HepG2 (cell line): ENCODE data around the gene TMEM184B. TPM values are rescaled to one million over a fixed set of nuclear protein-coding genes. Genes with fewer than 3 reads are reported as not detected.
A peak's percentile ranks its signal among the peaks of the same experiment; 100 is the strongest.

Experiments
- CCDC6 ChIP-seq: sonication (generic); formaldehyde crosslinking; IDR thresholded peaks from 2 replicates; pipeline ENCODE4 v1.8.1; 2022; ENCODE audit warnings: mild to moderate bottlenecking, missing genetic modification reagents, moderate library complexity
- CENPX ChIP-seq: sonication (generic); formaldehyde crosslinking; IDR thresholded peaks from 2 replicates; pipeline ENCODE4 v1.9.0; 2021; ENCODE audit warnings: mild to moderate bottlenecking, missing genetic modification reagents, moderate library complexity
- FOXP1 ChIP-seq, 2 experiments: fragments of 450-650 bp in 1 of 2; IDR thresholded peaks; 2 replicates each; pipeline ENCODE4 v1.6.1; 2017 to 2018; ENCODE audit warnings: antibody characterized with exemption in 1 of 2
- GATA4 ChIP-seq: sonication (generic); IDR thresholded peaks from 2 replicates; pipeline ENCODE4 v1.6.1; 2016; ENCODE audit warnings: antibody characterized with exemption, low read depth, borderline replicate concordance
- GPN1 ChIP-seq: sonication (generic); formaldehyde crosslinking; IDR thresholded peaks from 2 replicates; pipeline ENCODE4 v1.5.1; 2020; ENCODE audit warnings: missing genetic modification reagents, borderline replicate concordance
- GTF2F1 ChIP-seq: fragments of 150-350 bp; IDR thresholded peaks from 2 replicates; pipeline ENCODE4 v1.6.1; 2014; ENCODE audit warnings: low read length
- GTF3A ChIP-seq: sonication (generic); formaldehyde crosslinking; conservative IDR thresholded peaks from 2 replicates; pipeline ENCODE4 v1.4.0; 2020; ENCODE audit warnings: mild to moderate bottlenecking, missing genetic modification reagents
- KAT8 ChIP-seq: IDR thresholded peaks from 2 replicates; pipeline ENCODE4 v1.6.1; 2016; ENCODE audit warnings: missing genetic modification reagents, missing compliant biosample characterization
- KDM1A ChIP-seq: IDR thresholded peaks from 2 replicates; pipeline ENCODE4 v1.6.1; 2016; ENCODE audit warnings: missing compliant biosample characterization
- KLF15 ChIP-seq: sonication (generic); formaldehyde crosslinking; IDR thresholded peaks from 2 replicates; pipeline ENCODE4 v1.8.1; 2023; ENCODE audit warnings: borderline replicate concordance, mild to moderate bottlenecking, inconsistent platforms, missing genetic modification reagents, mixed read lengths
- MTF2 ChIP-seq: sonication (generic); formaldehyde crosslinking; IDR thresholded peaks from 2 replicates; pipeline ENCODE4 v1.5.0; 2020; ENCODE audit warnings: missing genetic modification reagents, borderline replicate concordance
- RBAK ChIP-seq: sonication (generic); formaldehyde crosslinking; IDR thresholded peaks from 2 replicates; pipeline ENCODE4 v1.5.1; 2020; ENCODE audit warnings: mild to moderate bottlenecking, missing genetic modification reagents
- RXRA ChIP-seq: sonication (generic); formaldehyde crosslinking; IDR thresholded peaks from 2 replicates; pipeline ENCODE4 v1.5.1; 2020; ENCODE audit warnings: missing genetic modification reagents
- SP1 ChIP-seq, 2 experiments: fragments of 450-650 bp in 1 of 2; sonication (generic) in 1 of 2; formaldehyde crosslinking in 1 of 2; IDR thresholded peaks; 2 replicates each; pipeline versions ENCODE4 v1.4.0 to v1.6.1; 2016 to 2020; ENCODE audit warnings: missing genetic modification reagents in 1 of 2
- SP4 ChIP-seq: sonication (generic); formaldehyde crosslinking; IDR thresholded peaks from 2 replicates; pipeline ENCODE4 v1.8.1; 2023; ENCODE audit warnings: mild to moderate bottlenecking, missing genetic modification reagents
- SYNCRIP ChIP-seq: fragments of 200-400 bp; formaldehyde crosslinking; IDR thresholded peaks from 2 replicates; pipeline ENCODE4 v1.6.1; 2018; ENCODE audit warnings: mild to moderate bottlenecking, low read depth, low read length; ENCODE audit not compliant: insufficient read depth
- TOPORS ChIP-seq: sonication (generic); formaldehyde crosslinking; IDR thresholded peaks from 2 replicates; pipeline ENCODE4 v1.8.0; 2023; ENCODE audit warnings: mild to moderate bottlenecking, missing genetic modification reagents
- TP53 ChIP-seq: sonication (generic); formaldehyde crosslinking; conservative IDR thresholded peaks from 2 replicates; pipeline ENCODE4 v1.4.0; 2020; ENCODE audit warnings: missing genetic modification reagents
- ZFP36L2 ChIP-seq: sonication (generic); formaldehyde crosslinking; IDR thresholded peaks from 2 replicates; pipeline ENCODE4 v1.4.0; 2020; ENCODE audit warnings: missing genetic modification reagents
- ZKSCAN1 ChIP-seq: fragments of 150-350 bp; IDR thresholded peaks from 2 replicates; pipeline ENCODE4 v1.6.1; 2014; ENCODE audit warnings: low read length
- ZNF292 ChIP-seq: sonication (generic); formaldehyde crosslinking; IDR thresholded peaks from 2 replicates; pipeline ENCODE4 v1.8.1; 2022; ENCODE audit warnings: mild to moderate bottlenecking, low read depth, missing genetic modification reagents, borderline replicate concordance
- ZNF468 ChIP-seq: sonication (generic); formaldehyde crosslinking; IDR thresholded peaks from 2 replicates; pipeline ENCODE4 v1.8.0; 2022; ENCODE audit warnings: mild to moderate bottlenecking, moderate library complexity, missing genetic modification reagents
- ZNF605 ChIP-seq: sonication (generic); formaldehyde crosslinking; IDR thresholded peaks from 2 replicates; pipeline ENCODE4 v1.8.0; 2022; ENCODE audit warnings: mild to moderate bottlenecking, missing genetic modification reagents
- ZNF709 ChIP-seq: sonication (generic); formaldehyde crosslinking; IDR thresholded peaks from 2 replicates; pipeline ENCODE4 v1.5.0; 2020; ENCODE audit warnings: mild to moderate bottlenecking, missing genetic modification reagents
- ZNF761 ChIP-seq: sonication (generic); formaldehyde crosslinking; conservative IDR thresholded peaks from 2 replicates; pipeline ENCODE4 v1.4.0; 2020; ENCODE audit warnings: mild to moderate bottlenecking, missing genetic modification reagents
- ZSCAN21 ChIP-seq: sonication (generic); formaldehyde crosslinking; IDR thresholded peaks from 2 replicates; pipeline ENCODE4 v1.8.0; 2022; ENCODE audit warnings: mild to moderate bottlenecking, missing genetic modification reagents, moderate library complexity, borderline replicate concordance
- polyA plus RNA-seq, 8 experiments: library from polyadenylated mRNA; depleted of rRNA in 3 of 8; stranded (reverse) in 7 of 8; unstranded in 1 of 8; fragments of >200 nt; fragmentation: Illumina TruSeq in 4 of 8; extraction: Trizol in 4 of 8; gene quantifications; 2 replicates each; pipeline versions ENCODE4 v1.2.1 to v1.2.3, GENCODE V29; 2011 to 2016; ENCODE audit warnings: low read depth in 4 of 8, missing spikeins in 1 of 8, mixed read lengths in 1 of 8; ENCODE audit not compliant: insufficient read depth in 1 of 8
- total RNA-seq, 5 experiments: library from RNA; depleted of rRNA; stranded (reverse); fragments of >200 nt; fragmentation: Illumina TruSeq; extraction: Trizol; gene quantifications; 2 replicates each; pipeline ENCODE4 v1.2.3, GENCODE V29; 2016; ENCODE audit warnings: low read depth in 1 of 5
- TF ChIP-seq, protein P1 (sequence below): IDR thresholded peaks from 2 replicates; pipeline ENCODE4 v1.6.1; 2012; ENCODE audit warnings: low read length, improper control_type of control experiment
- TF ChIP-seq, protein P2 (sequence below): sonication (generic); formaldehyde crosslinking; IDR thresholded peaks from 2 replicates; pipeline ENCODE4 v1.4.0; 2020; ENCODE audit warnings: missing genetic modification reagents, mild to moderate bottlenecking, borderline replicate concordance

The TMEM184B gene
- total and polyA plus RNA-seq, 2 of the 13 experiments (the other 11 are each of a cell fraction or from before 2014, with no cell fraction given), result 15.9 to 16.0 TPM

DNA sequence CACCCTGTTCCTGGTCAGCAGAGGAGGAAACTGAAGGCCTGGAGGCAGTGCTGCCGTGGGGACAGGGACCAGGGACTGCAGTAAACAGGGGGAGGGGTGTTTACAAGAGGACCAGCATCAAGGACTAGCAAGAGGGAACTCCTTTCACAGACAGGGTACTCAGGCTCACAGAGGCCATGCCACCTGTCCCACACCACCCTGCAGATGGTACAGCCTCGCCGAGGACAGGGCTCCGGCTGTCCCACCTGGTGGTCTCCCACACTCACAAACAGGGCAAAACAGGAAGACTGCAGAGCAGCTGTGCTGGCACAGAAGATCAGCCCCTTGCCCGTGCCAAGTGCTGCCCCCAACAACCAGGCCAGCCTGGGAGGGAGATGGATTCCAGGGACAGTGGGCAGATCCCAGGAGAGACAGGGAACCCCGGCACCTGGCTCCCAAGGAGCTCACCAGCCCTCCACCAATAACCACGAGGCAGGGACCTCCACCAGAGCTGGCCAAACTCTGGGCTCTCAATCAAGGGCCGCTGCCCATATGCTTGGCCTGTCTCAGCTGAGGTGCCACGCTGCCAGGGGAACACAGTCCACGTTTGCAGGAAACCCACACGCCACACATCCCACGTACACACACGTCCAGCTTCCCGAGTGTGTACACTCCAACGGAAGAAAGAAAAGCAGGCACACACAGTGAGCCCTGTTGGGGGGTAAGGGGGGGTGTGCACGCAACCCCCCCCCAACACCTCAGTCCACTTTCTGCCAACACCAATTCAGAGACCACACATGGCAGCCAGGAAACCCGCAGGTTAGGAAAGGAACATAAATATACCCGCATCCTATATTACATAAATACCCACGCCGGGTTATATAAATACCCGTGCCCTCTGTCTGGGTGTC is 42.4 kb upstream of the TMEM184B start (continued):
- no peak for TF ChIP-seq GPN1
- no peak for TF ChIP-seq ZNF468 (CRISPR knock-in tag)
- TF ChIP-seq ZNF709 (CRISPR knock-in tag), result no peak
- TF ChIP-seq, protein P1, sequence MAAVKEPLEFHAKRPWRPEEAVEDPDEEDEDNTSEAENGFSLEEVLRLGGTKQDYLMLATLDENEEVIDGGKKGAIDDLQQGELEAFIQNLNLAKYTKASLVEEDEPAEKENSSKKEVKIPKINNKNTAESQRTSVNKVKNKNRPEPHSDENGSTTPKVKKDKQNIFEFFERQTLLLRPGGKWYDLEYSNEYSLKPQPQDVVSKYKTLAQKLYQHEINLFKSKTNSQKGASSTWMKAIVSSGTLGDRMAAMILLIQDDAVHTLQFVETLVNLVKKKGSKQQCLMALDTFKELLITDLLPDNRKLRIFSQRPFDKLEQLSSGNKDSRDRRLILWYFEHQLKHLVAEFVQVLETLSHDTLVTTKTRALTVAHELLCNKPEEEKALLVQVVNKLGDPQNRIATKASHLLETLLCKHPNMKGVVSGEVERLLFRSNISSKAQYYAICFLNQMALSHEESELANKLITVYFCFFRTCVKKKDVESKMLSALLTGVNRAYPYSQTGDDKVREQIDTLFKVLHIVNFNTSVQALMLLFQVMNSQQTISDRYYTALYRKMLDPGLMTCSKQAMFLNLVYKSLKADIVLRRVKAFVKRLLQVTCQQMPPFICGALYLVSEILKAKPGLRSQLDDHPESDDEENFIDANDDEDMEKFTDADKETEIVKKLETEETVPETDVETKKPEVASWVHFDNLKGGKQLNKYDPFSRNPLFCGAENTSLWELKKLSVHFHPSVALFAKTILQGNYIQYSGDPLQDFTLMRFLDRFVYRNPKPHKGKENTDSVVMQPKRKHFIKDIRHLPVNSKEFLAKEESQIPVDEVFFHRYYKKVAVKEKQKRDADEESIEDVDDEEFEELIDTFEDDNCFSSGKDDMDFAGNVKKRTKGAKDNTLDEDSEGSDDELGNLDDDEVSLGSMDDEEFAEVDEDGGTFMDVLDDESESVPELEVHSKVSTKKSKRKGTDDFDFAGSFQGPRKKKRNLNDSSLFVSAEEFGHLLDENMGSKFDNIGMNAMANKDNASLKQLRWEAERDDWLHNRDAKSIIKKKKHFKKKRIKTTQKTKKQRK, result no peak
- no peak for TF ChIP-seq ZSCAN21 (CRISPR knock-in tag)
- TF ChIP-seq SP4 (CRISPR knock-in tag), result peak; percentile 32; the same call in 1 of the 2 replicates
- TF ChIP-seq KDM1A (CRISPR knock-in tag), result no peak
- TF ChIP-seq MTF2 (CRISPR knock-in tag), result no peak
- TF ChIP-seq ZNF605 (CRISPR knock-in tag), result no peak
- no peak for TF ChIP-seq ZKSCAN1
- TF ChIP-seq TP53 (CRISPR knock-in tag), result no peak
- no peak for TF ChIP-seq ZFP36L2 (CRISPR knock-in tag)
- TF ChIP-seq, protein P2, sequence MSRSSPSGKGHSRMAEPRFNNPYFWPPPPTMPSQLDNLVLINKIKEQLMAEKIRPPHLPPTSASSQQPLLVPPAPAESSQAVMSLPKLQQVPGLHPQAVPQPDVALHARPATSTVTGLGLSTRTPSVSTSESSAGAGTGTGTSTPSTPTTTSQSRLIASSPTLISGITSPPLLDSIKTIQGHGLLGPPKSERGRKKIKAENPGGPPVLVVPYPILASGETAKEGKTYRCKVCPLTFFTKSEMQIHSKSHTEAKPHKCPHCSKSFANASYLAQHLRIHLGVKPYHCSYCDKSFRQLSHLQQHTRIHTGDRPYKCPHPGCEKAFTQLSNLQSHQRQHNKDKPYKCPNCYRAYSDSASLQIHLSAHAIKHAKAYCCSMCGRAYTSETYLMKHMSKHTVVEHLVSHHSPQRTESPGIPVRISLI, result no peak
- no peak for TF ChIP-seq GTF3A (CRISPR knock-in tag)
- no peak for TF ChIP-seq CCDC6 (CRISPR knock-in tag)
- TF ChIP-seq ZNF761 (CRISPR knock-in tag), result no peak
- TF ChIP-seq FOXP1 (IDR thresholded peaks at IDR 0.05), result no peak
- TF ChIP-seq FOXP1 (CRISPR knock-in tag; IDR thresholded peaks at IDR 0.05), result peak; percentile 89
- no peak for TF ChIP-seq GTF2F1
- no peak for TF ChIP-seq RBAK (CRISPR knock-in tag)
- TF ChIP-seq KAT8, result no peak
- no peak for TF ChIP-seq SP1 (IDR thresholded peaks at IDR 0.05)
- no peak for TF ChIP-seq SP1 (CRISPR knock-in tag; IDR thresholded peaks at IDR 0.05)
- no peak for TF ChIP-seq RXRA (CRISPR knock-in tag)
- no peak for TF ChIP-seq GATA4
- peak; percentile 36; the same call in 1 of the 2 replicates for TF ChIP-seq ZNF292
- no peak for TF ChIP-seq TOPORS (CRISPR knock-in tag)
- no peak for TF ChIP-seq KLF15 (CRISPR knock-in tag)
- no peak for TF ChIP-seq CENPX (CRISPR knock-in tag)
- no peak for TF ChIP-seq SYNCRIP
